ENCODE data around the gene GSG1L.

GSG1L gene

GRCh38 chr16:27770271-27771196, 293.0 kb downstream of the GSG1L start:
- H3K9ac ChIP-seq (ENCODE audit: low read length): no peak overlapping the region

GRCh38 chr16:27769561-27770255, 293.8 kb downstream of the GSG1L start:
- H3K9me3 ChIP-seq (ENCODE audit: insufficient read depth, low read length): no peaks in the 10 kb centered on the region
- no peaks in the 10 kb centered on the region for H4K20me1 ChIP-seq (ENCODE audit: low read depth, low read length)
- H3K4me2 ChIP-seq (ENCODE audit: low read depth, low read length, poor library complexity, severe bottlenecking): no peak overlapping the region
- no peak overlapping the region for H3K4me3 ChIP-seq (ENCODE audit: insufficient read depth, low read length, poor library complexity, severe bottlenecking)
- H3F3A ChIP-seq (ENCODE audit: insufficient read depth): no peaks in the 10 kb centered on the region
- no peak for TF ChIP-seq CTCF (IDR thresholded peaks at IDR 0.05; ENCODE audit: insufficient read depth, low read length, poor library complexity, severe bottlenecking)
- no peak for TF ChIP-seq EZH2phosphoT487 (conservative IDR thresholded peaks at IDR 0.05; ENCODE audit: low read length)
- H3K9ac ChIP-seq (ENCODE audit: low read length): no peak overlapping the region
- H3K27ac ChIP-seq (ENCODE audit: low read depth, low read length): no peak overlapping the region
- no peaks in the 10 kb centered on the region for H3K27me3 ChIP-seq (ENCODE audit: low read length)
- H2AFZ ChIP-seq (ENCODE audit: low read depth, low read length, severe bottlenecking): no peak overlapping the region
- H3K36me3 ChIP-seq (ENCODE audit: low read length): no peaks in the 10 kb centered on the region
- no peaks in the 10 kb centered on the region for H3K9me2 ChIP-seq (replicated peaks; ENCODE audit: insufficient read depth, low read length)
- H3K79me2 ChIP-seq (ENCODE audit: insufficient read depth, low read length): no peaks in the 10 kb centered on the region

More at GRCh38 chr16:27770271-27771196, 293.0 kb downstream of the GSG1L start:
- no peaks in the 10 kb centered on the region for H3K9me3 ChIP-seq (ENCODE audit: insufficient read depth, low read length)
- no peaks in the 10 kb centered on the region for H3K36me3 ChIP-seq (ENCODE audit: low read length)
- no peak overlapping the region for H2AFZ ChIP-seq (ENCODE audit: low read depth, low read length, severe bottlenecking)
- TF ChIP-seq CTCF (IDR thresholded peaks at IDR 0.05; ENCODE audit: insufficient read depth, low read length, poor library complexity, severe bottlenecking) (no peak), EZH2phosphoT487 (conservative IDR thresholded peaks at IDR 0.05; ENCODE audit: low read length) (no peak)
- H3K79me2 ChIP-seq (ENCODE audit: insufficient read depth, low read length): no peaks in the 10 kb centered on the region
- H3K4me3 ChIP-seq (ENCODE audit: insufficient read depth, low read length, poor library complexity, severe bottlenecking): no peak overlapping the region
- H3K9me2 ChIP-seq (replicated peaks; ENCODE audit: insufficient read depth, low read length): no peaks in the 10 kb centered on the region
- no peaks in the 10 kb centered on the region for H4K20me1 ChIP-seq (ENCODE audit: low read depth, low read length)
- no peaks in the 10 kb centered on the region for H3K27me3 ChIP-seq (ENCODE audit: low read length)
- no peak overlapping the region for H3K27ac ChIP-seq (ENCODE audit: low read depth, low read length)
- H3K4me2 ChIP-seq (ENCODE audit: low read depth, low read length, poor library complexity, severe bottlenecking): no peak overlapping the region
- no peaks in the 10 kb centered on the region for H3F3A ChIP-seq (ENCODE audit: insufficient read depth)

DNA sequence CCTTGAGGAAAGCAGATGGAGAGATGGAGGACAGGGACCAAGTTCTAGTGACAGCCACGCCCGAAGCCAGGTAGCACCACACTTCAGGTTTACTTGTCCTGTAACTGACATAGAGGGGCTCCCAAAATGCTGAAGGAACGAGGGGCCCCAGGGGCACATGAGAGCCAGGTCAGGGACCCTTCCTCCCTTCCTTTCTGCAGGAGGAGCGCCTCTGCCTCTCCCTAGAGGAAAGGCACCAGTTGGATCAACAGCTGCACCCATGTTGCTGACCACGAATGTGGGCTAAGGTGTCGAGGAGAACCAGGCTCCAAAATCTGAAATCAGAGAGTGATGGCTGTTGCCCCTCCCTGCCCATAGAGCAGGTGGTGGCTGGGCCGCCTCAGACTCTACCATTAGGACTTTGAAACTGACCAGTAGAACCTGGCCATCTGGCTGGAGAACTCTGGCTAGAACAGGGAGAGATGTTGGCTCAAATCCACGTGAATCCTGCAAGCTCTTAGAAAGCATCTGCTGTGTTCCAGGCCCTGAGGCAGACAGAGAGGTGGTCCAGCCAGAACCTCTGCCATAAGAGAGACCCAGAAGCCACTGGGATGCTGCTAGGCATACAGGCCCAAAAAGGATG, 294.8 kb downstream of the GSG1L start:
- no peak overlapping the region for H2AFZ ChIP-seq (ENCODE audit: low read depth, low read length, severe bottlenecking)
- no peaks in the 10 kb centered on the region for H3K79me2 ChIP-seq (ENCODE audit: insufficient read depth, low read length)
- no peak overlapping the region for H3K9ac ChIP-seq (ENCODE audit: low read length)
- no peaks in the 10 kb centered on the region for H3K27me3 ChIP-seq (ENCODE audit: low read length)
- no peaks in the 10 kb centered on the region for H3K9me3 ChIP-seq (ENCODE audit: insufficient read depth, low read length)
- no peak overlapping the region for H3K27ac ChIP-seq (ENCODE audit: low read depth, low read length)
- no peak overlapping the region for H3K4me3 ChIP-seq (ENCODE audit: insufficient read depth, low read length, poor library complexity, severe bottlenecking)
- no peaks in the 10 kb centered on the region for H3F3A ChIP-seq (ENCODE audit: insufficient read depth)
- no peaks in the 10 kb centered on the region for H3K9me2 ChIP-seq (replicated peaks; ENCODE audit: insufficient read depth, low read length)
- no peak overlapping the region for H3K4me2 ChIP-seq (ENCODE audit: low read depth, low read length, poor library complexity, severe bottlenecking)
- H4K20me1 ChIP-seq (ENCODE audit: low read depth, low read length): no peaks in the 10 kb centered on the region
- H3K36me3 ChIP-seq (ENCODE audit: low read length): no peaks in the 10 kb centered on the region; the same call in 1 of the 2 replicates
- TF ChIP-seq EZH2phosphoT487 (conservative IDR thresholded peaks at IDR 0.05; ENCODE audit: low read length) (no peak), CTCF (IDR thresholded peaks at IDR 0.05; ENCODE audit: insufficient read depth, low read length, poor library complexity, severe bottlenecking) (no peak)
